Spleen (tissue), 11 donors: ENCODE results near the gene ECEL1. TPM values are rescaled to one million over a fixed set of nuclear protein-coding genes. Genes with fewer than 3 reads are reported as not detected.
"Not testable (repeated sequence)": the region's sequence is repeated elsewhere in the genome, so short reads cannot be mapped to it uniquely, and the experiment has no call there.

Source experiments
- DNase-seq: peaks from one replicate; pipeline ENCODE4 v3.0.0-alpha.2; 2020
- H3K27ac ChIP-seq, 8 donors: fragments of 200-600 bp; sonication (generic) in 7 of 8; 1 replicate in 4 of 8; 2 replicates in 4 of 8; pipeline versions ENCODE4 v1.5.0 to v1.8.0; 2016 to 2021; ENCODE audit warnings: inconsistent platforms in 4 of 8, mild to moderate bottlenecking in 4 of 8, moderate library complexity in 1 of 8
- H3K27me3 ChIP-seq, 7 donors: fragments of 200-600 bp; sonication (generic) in 6 of 7; replicated peaks in 1 of 7; 1 replicate in 4 of 7; 2 replicates in 3 of 7; pipeline versions ENCODE4 v1.5.0 to v1.8.0; 2016 to 2021; ENCODE audit warnings: inconsistent platforms in 3 of 7, mild to moderate bottlenecking in 1 of 7
- H3K36me3 ChIP-seq, 6 donors: fragments of 200-600 bp; sonication (generic) in 5 of 6; 1 replicate in 4 of 6; 2 replicates in 2 of 6; pipeline versions ENCODE4 v1.5.0 to v1.8.0; 2016 to 2021; ENCODE audit warnings: inconsistent platforms in 2 of 6
- H3K4me1 ChIP-seq, 6 donors: fragments of 200-600 bp; sonication (generic) in 5 of 6; 1 replicate in 3 of 6; 2 replicates in 3 of 6; pipeline versions ENCODE4 v1.5.0 to v1.8.0; 2016 to 2021; ENCODE audit warnings: inconsistent platforms in 3 of 6
- H3K4me3 ChIP-seq, 8 donors: fragments of 200-600 bp; sonication (generic) in 7 of 8; 1 replicate in 4 of 8; 2 replicates in 4 of 8; pipeline versions ENCODE4 v1.5.0 to v1.8.0; 2016 to 2021; ENCODE audit warnings: inconsistent platforms in 4 of 8, mild to moderate bottlenecking in 4 of 8, moderate library complexity in 2 of 8
- H3K9me3 ChIP-seq, 8 donors: fragments of 200-600 bp; sonication (generic) in 7 of 8; 1 replicate in 4 of 8; 2 replicates in 4 of 8; pipeline versions ENCODE4 v1.5.0 to v1.8.0; 2016 to 2021; ENCODE audit warnings: inconsistent platforms in 4 of 8
- CTCF ChIP-seq, 11 experiments: fragments of 200-600 bp in 7 of 11; fragments of 450-650 bp in 4 of 11; sonication (generic) in 4 of 11; IDR thresholded peaks in 8 of 11; conservative IDR thresholded peaks in 3 of 11; 1 replicate in 7 of 11; 2 replicates in 4 of 11; pipeline versions ENCODE4 v1.4.0 to v1.8.0; 2016 to 2021; ENCODE audit warnings: antibody characterized with exemption in 11 of 11, inconsistent platforms in 4 of 11, mild to moderate bottlenecking in 1 of 11
- POLR2A ChIP-seq, 3 donors: fragments of 450-650 bp; IDR thresholded peaks; one replicate each; pipeline ENCODE4 v1.5.1; 2017; ENCODE audit warnings: antibody characterized with exemption in 3 of 3, mild to moderate bottlenecking in 1 of 3
- POLR2AphosphoS5 ChIP-seq, 3 donors: sonication (generic); formaldehyde crosslinking; IDR thresholded peaks; one replicate each; pipeline ENCODE4 v1.5.1; 2017; ENCODE audit warnings: antibody characterized with exemption in 3 of 3
- WGBS, 5 donors: extraction: QIAGEN DNeasy Blood & Tissue Kit in 3 of 5; methylation state at CpG; one replicate each; pipeline versions ENCODE4 v1.1.5 to v1.1.7; 2013 to 2018; 5-methylcytosine and 5-hydroxymethylcytosine counted together
- intact Hi-C: fragments of 100-400 bp; cut with DNase I; formaldehyde crosslinking; loops from one replicate; pipeline ENCODE4 v1.15.0; 2023; ENCODE audit warnings: low total_unique reads
- polyA plus RNA-seq, 3 donors: library from polyadenylated mRNA; stranded (reverse); fragments of 200-250 nt; gene quantifications; one replicate each; pipeline ENCODE4 v1.2.1, GENCODE V29; 2013
- total RNA-seq, 7 donors: library from RNA; depleted of rRNA in 3 of 7; stranded (reverse); fragments of >200 nt in 3 of 7; fragmentation: NEBNext Ultra II Directional in 4 of 7; extraction: Animal tissue kit (Norgen Biotek cat#: 25700) in 4 of 7; gene quantifications; one replicate each; pipeline versions ENCODE4 v1.1.0 to v1.2.1, GENCODE V29; 2016 to 2021
- donor health status: healthy with polysubstance abuse.
- donor health status: DM: no; HTN: no; CAD: no; lungs with moderate emphysema.
- donor health status: DM: no; HTN: no; CAD: no.
- donor health status: Bipolar disorder and iron deficiency.
- donor health status: healthy.
- donor health status: DM: no; HTN: no; CAD: no.
- donor health status: DM: yes; HTN: yes; CAD: no.

The ECEL1 gene
- total and polyA plus RNA-seq, 10 donors: 0.10 to 23.1 (median 0.32) TPM; not detected in 2

GRCh38 chr2:232442431-232442830, 45.2 kb downstream of the ECEL1 start:
- H3K4me1 ChIP-seq: peaks cover 0 to 17% (median 4%) of the 10 kb centered on the region in 6 donors
- not testable (repeated sequence) for DNase-seq, H3K4me3 ChIP-seq, H3K36me3 ChIP-seq, H3K27ac ChIP-seq, H3K9me3 ChIP-seq
- WGBS, 5 donors: 50 to 75% (median 74%) methylated on average over 3 to 13 of the region's 13 CpGs; no CpG with 5 or more reads in 1 of the 5 donors
- peaks cover 0 to 26% (median 0%) of the 10 kb centered on the region in 7 donors for H3K27me3 ChIP-seq
- intact Hi-C loops: loop anchor here (5.0 kb wide), 1 partner anchor 115 kb away; no protein-coding TSS in a partner anchor

GRCh38 chr2:232441922-232442321, 45.7 kb downstream of the ECEL1 start:
- WGBS, 5 donors: 74 to 89% (median 84%) methylated on average over 3 to 9 of the region's 10 CpGs; no CpG with 5 or more reads in 1 of the 5 donors
- H3K4me3 ChIP-seq, H3K27ac ChIP-seq, H3K9me3 ChIP-seq, DNase-seq, H3K36me3 ChIP-seq: not testable (repeated sequence)
- peaks cover 0 to 26% (median 0%) of the 10 kb centered on the region in 7 donors for H3K27me3 ChIP-seq
- peaks cover 0 to 17% (median 4%) of the 10 kb centered on the region in 6 donors for H3K4me1 ChIP-seq
- intact Hi-C loops: loop anchor here (5.0 kb wide), 1 partner anchor 115 kb away; no protein-coding TSS in a partner anchor

GRCh38 chr2:232441147-232441651, 46.4 kb downstream of the ECEL1 start:
- intact Hi-C loops: loop anchor here (5.0 kb wide), 1 partner anchor 114 kb away; no protein-coding TSS in a partner anchor
- Histone ChIP-seq H3K4me3 (no peak overlapping the region), H3K9me3 (no peaks in the 10 kb centered on the region), H3K27ac (no peak overlapping the region), H3K27me3 (peaks cover 0 to 26% (median 0%) of the 10 kb centered on the region in 7 donors), H3K4me1 (peaks cover 0 to 17% (median 4%) of the 10 kb centered on the region in 6 donors), H3K36me3 (no peaks in the 10 kb centered on the region)
- no peak for TF ChIP-seq CTCF (IDR thresholded peaks at IDR 0.05 in 8 of 11, conservative IDR thresholded peaks at IDR 0.05 in 3 of 11)
- no peak for TF ChIP-seq POLR2A (IDR thresholded peaks at IDR 0.05)
- TF ChIP-seq POLR2AphosphoS5 (IDR thresholded peaks at IDR 0.05): no peak
- DNase-seq: no peak
- WGBS, 5 donors: 70 to 81% (median 80%) methylated on average over 9 to 12 of the region's 12 CpGs

- TF ChIP-seq CTCF (IDR thresholded peaks at IDR 0.05 in 8 of 11, conservative IDR thresholded peaks at IDR 0.05 in 3 of 11): peak; percentile 76 to 95 (median 91)
- H3K4me3 ChIP-seq, H3K36me3 ChIP-seq, H3K9me3 ChIP-seq, H3K27ac ChIP-seq: not testable (repeated sequence)
- WGBS, 5 donors: 10 to 15% (median 12%) methylated on average over 11 to 15 of the region's 16 CpGs
- DNase-seq: peak; percentile 95
- H3K27me3 ChIP-seq: peaks cover 0 to 26% (median 0%) of the 10 kb centered on the region in 7 donors
- intact Hi-C loops: loop anchor here (5.0 kb wide), 1 partner anchor 113 kb away; no protein-coding TSS in a partner anchor
- peaks cover 0 to 17% (median 4%) of the 10 kb centered on the region in 6 donors for H3K4me1 ChIP-seq
Observed at GRCh38 chr2:232440220-232441018, 47.2 kb downstream of the ECEL1 start.

GRCh38 chr2:232439758-232440135, 47.9 kb downstream of the ECEL1 start:
- WGBS, 5 donors: 26 to 78% (median 42%) methylated on average over 1 to 3 of the region's 5 CpGs
- DNase-seq: peak; percentile 57
- no peak for TF ChIP-seq POLR2A (IDR thresholded peaks at IDR 0.05)
- TF ChIP-seq CTCF (IDR thresholded peaks at IDR 0.05 in 8 of 11, conservative IDR thresholded peaks at IDR 0.05 in 3 of 11): peak in 6 of 11 experiments; percentile 30 to 72 (median 62)
- no peaks in the 10 kb centered on the region for H3K36me3 ChIP-seq
- H3K27ac ChIP-seq: no peak overlapping the region
- intact Hi-C loops: loop anchor here (5.0 kb wide), 2 partner anchors 112 to 532 kb away; no protein-coding TSS in a partner anchor
- no peak overlapping the region for H3K4me3 ChIP-seq
- peaks cover 0 to 26% (median 0%) of the 10 kb centered on the region in 7 donors for H3K27me3 ChIP-seq
- peaks cover 0 to 17% (median 4%) of the 10 kb centered on the region in 6 donors for H3K4me1 ChIP-seq
- H3K9me3 ChIP-seq: no peaks in the 10 kb centered on the region
